HG03442 (cell line): Measurements from ENCODE around the gene COLEC11.

ENCODE experiments used
- ATAC-seq: cut with Tn5 transposase; IDR thresholded peaks from one replicate; pipeline ENCODE4 v1.9.1; 2021; ENCODE audit warnings: mild to moderate bottlenecking, moderate library complexity; ENCODE audit not compliant: unreplicated experiment

COLEC11 gene

GRCh38 chr2:3584608-3585260 is 10.2 kb upstream of the COLEC11 start:
- no peak for ATAC-seq

- ATAC-seq = no peak
These were observed 9.4 kb upstream of the COLEC11 start for GRCh38 chr2:3585261-3586109.

- no peak for ATAC-seq
These were observed 8.7 kb upstream of the COLEC11 start for GRCh38 chr2:3586220-3586619.

GRCh38 chr2:3587021-3587420 is 7.9 kb upstream of the COLEC11 start:
- no peak for ATAC-seq

- no peak for ATAC-seq
These were observed 7.5 kb upstream of the COLEC11 start for GRCh38 chr2:3587432-3587831.

GRCh38 chr2:3588084-3588483 is 6.8 kb upstream of the COLEC11 start:
- no peak for ATAC-seq

GRCh38 chr2:3589086-3589485 is 5.8 kb upstream of the COLEC11 start:
- ATAC-seq = no peak

- ATAC-seq = no peak
These were observed 492 bp downstream of the COLEC11 start for GRCh38 chr2:3595404-3595803.

GRCh38 chr2:3595985-3596384 is 1.1 kb downstream of the COLEC11 start:
- ATAC-seq = peak; percentile 95

GRCh38 chr2:3596901-3597417 is 2.0 kb downstream of the COLEC11 start:
- ATAC-seq = no peak

- ATAC-seq = peak; percentile 47
These were observed 2.7 kb downstream of the COLEC11 start for GRCh38 chr2:3597567-3597966.

- no peak for ATAC-seq
These were observed 3.4 kb downstream of the COLEC11 start for GRCh38 chr2:3598197-3598910.

GRCh38 chr2:3598912-3599854 is 4.3 kb downstream of the COLEC11 start:
- no peak for ATAC-seq

- no peak for ATAC-seq
These were observed 5.4 kb downstream of the COLEC11 start for GRCh38 chr2:3600256-3600855.

- no peak for ATAC-seq
These were observed 6.8 kb downstream of the COLEC11 start for GRCh38 chr2:3601561-3602271.

- ATAC-seq = no peak
These were observed 7.8 kb downstream of the COLEC11 start for GRCh38 chr2:3602553-3603339.

- no peak for ATAC-seq
These were observed 8.8 kb downstream of the COLEC11 start for GRCh38 chr2:3603536-3604206.
